Prostate gland (tissue), 2 donors: ENCODE measurements around the gene MOCS1. TPM values are rescaled to one million over a fixed set of nuclear protein-coding genes. Genes with fewer than 3 reads are reported as not detected.

ENCODE experiments used
- DNase-seq: peaks from one replicate; pipeline ENCODE4 v3.0.0-alpha.2; 2019; ENCODE audit warnings: low spot score
- H3K27ac ChIP-seq, 2 donors: fragments of 200-600 bp; sonication (generic); 2 replicates each; pipeline ENCODE4 v1.5.1; 2017 to 2019
- H3K27me3 ChIP-seq: fragments of 200-600 bp; sonication (generic); replicated peaks from 2 replicates; pipeline ENCODE4 v1.5.1; 2019; ENCODE audit not compliant: insufficient read depth
- H3K36me3 ChIP-seq, 2 donors: fragments of 200-600 bp; sonication (generic); 1 replicate in 1 of 2; 2 replicates in 1 of 2; pipeline versions ENCODE4 v1.5.1 to v1.8.1; 2017 to 2019
- H3K4me1 ChIP-seq: fragments of 200-600 bp; sonication (generic); replicated peaks from 2 replicates; pipeline ENCODE4 v1.5.1; 2019
- H3K4me3 ChIP-seq, 2 donors: fragments of 200-600 bp; sonication (generic); 2 replicates each; pipeline ENCODE4 v1.5.1; 2017 to 2019
- H3K9me3 ChIP-seq: fragments of 200-600 bp; sonication (generic); 2 replicates; pipeline ENCODE4 v1.5.1; 2017
- CTCF ChIP-seq, 4 experiments: fragments of 200-600 bp in 2 of 4; fragments of 450-650 bp in 2 of 4; sonication (generic) in 2 of 4; IDR thresholded peaks; 1 replicate in 3 of 4; 2 replicates in 1 of 4; pipeline ENCODE4 v1.5.1; 2016 to 2019; ENCODE audit warnings: antibody characterized with exemption in 4 of 4, mild to moderate bottlenecking in 2 of 4, moderate library complexity in 2 of 4
- POLR2A ChIP-seq: fragments of 450-650 bp; IDR thresholded peaks from one replicate; pipeline ENCODE4 v1.6.1; 2016; ENCODE audit warnings: antibody characterized with exemption, mild to moderate bottlenecking
- POLR2AphosphoS5 ChIP-seq: sonication (generic); formaldehyde crosslinking; IDR thresholded peaks from one replicate; pipeline ENCODE4 v1.6.1; 2017; ENCODE audit warnings: antibody characterized with exemption
- WGBS: methylation state at CpG from one replicate; pipeline ENCODE4 v1.1.5; 2018; 5-methylcytosine and 5-hydroxymethylcytosine counted together
- intact Hi-C: fragments of 100-400 bp; cut with DNase I; formaldehyde crosslinking; loops from one replicate; pipeline ENCODE4 v1.14.2; 2022
- total RNA-seq, 2 donors: library from RNA; depleted of rRNA; stranded (reverse); fragments of >200 nt; gene quantifications; one replicate each; pipeline ENCODE4 v1.1.0, GENCODE V29; 2016

MOCS1 gene
- total RNA-seq, 2 donors from 2014 or later: 7.2 to 19.8 TPM

GRCh38 chr6:39958947-39959346 is 24.7 kb upstream of the MOCS1 start:
- intact Hi-C loops: no loop called here
- Histone ChIP-seq H3K36me3 (no peaks in the 10 kb centered on the region), H3K27me3 (no peaks in the 10 kb centered on the region), H3K9me3 (no peaks in the 10 kb centered on the region), H3K4me3 (no peak overlapping the region), H3K4me1 (no peaks in the 10 kb centered on the region), H3K27ac (no peak overlapping the region)
- no peak for TF ChIP-seq POLR2A
- TF ChIP-seq POLR2AphosphoS5: no peak
- no peak for TF ChIP-seq CTCF (IDR thresholded peaks at IDR 0.05)
- 72% methylated on average over 2 of the region's 2 CpGs for WGBS
- no peak for DNase-seq

GRCh38 chr6:39956936-39957335 is 22.7 kb upstream of the MOCS1 start:
- Histone ChIP-seq H3K27ac (no peak overlapping the region), H3K4me1 (no peaks in the 10 kb centered on the region), H3K27me3 (no peaks in the 10 kb centered on the region), H3K9me3 (no peaks in the 10 kb centered on the region), H3K36me3 (no peaks in the 10 kb centered on the region), H3K4me3 (no peak overlapping the region)
- TF ChIP-seq POLR2A (no peak), CTCF (IDR thresholded peaks at IDR 0.05) (no peak), POLR2AphosphoS5 (no peak)
- WGBS: 93% methylated on average over 4 of the region's 4 CpGs
- DNase-seq: no peak
- intact Hi-C loops: no loop called here

- H3K4me1 ChIP-seq: no peaks in the 10 kb centered on the region
- intact Hi-C loops: no loop called here
- 70% methylated on average over 2 of the region's 2 CpGs for whole genome bisulfite sequencing
- H3K4me3 ChIP-seq: no peak overlapping the region
- H3K36me3 ChIP-seq: no peaks in the 10 kb centered on the region
- no peaks in the 10 kb centered on the region for H3K9me3 ChIP-seq
- H3K27ac ChIP-seq: no peak overlapping the region
- H3K27me3 ChIP-seq: no peaks in the 10 kb centered on the region
- TF ChIP-seq POLR2A (no peak), CTCF (IDR thresholded peaks at IDR 0.05) (no peak), POLR2AphosphoS5 (no peak)
- DNase-seq: no peak
Observed at GRCh38 chr6:39953076-39953618, 18.9 kb upstream of the MOCS1 start.

GRCh38 chr6:39952167-39952566 is 17.9 kb upstream of the MOCS1 start:
- no peak overlapping the region for H3K27ac ChIP-seq
- no peaks in the 10 kb centered on the region for H3K36me3 ChIP-seq
- no peaks in the 10 kb centered on the region for H3K9me3 ChIP-seq
- H3K27me3 ChIP-seq: no peaks in the 10 kb centered on the region
- H3K4me3 ChIP-seq: no peak overlapping the region
- H3K4me1 ChIP-seq: no peaks in the 10 kb centered on the region
- WGBS: 76% methylated on average over 4 of the region's 4 CpGs
- intact Hi-C loops: no loop called here
- TF ChIP-seq POLR2A (no peak), CTCF (IDR thresholded peaks at IDR 0.05) (no peak), POLR2AphosphoS5 (no peak)
- DNase-seq: no peak

- no peaks in the 10 kb centered on the region for H3K9me3 ChIP-seq
- no peaks in the 10 kb centered on the region for H3K36me3 ChIP-seq
- no peak for DNase-seq
- H3K27me3 ChIP-seq: no peaks in the 10 kb centered on the region
- no peaks in the 10 kb centered on the region for H3K4me1 ChIP-seq
- no peak overlapping the region for H3K27ac ChIP-seq
- WGBS: 76% methylated on average over 1 of the region's 1 CpG
- TF ChIP-seq CTCF (IDR thresholded peaks at IDR 0.05): no peak
- TF ChIP-seq POLR2AphosphoS5: no peak
- no peak for TF ChIP-seq POLR2A
- no peak overlapping the region for H3K4me3 ChIP-seq
- intact Hi-C loops: no loop called here
Observed at GRCh38 chr6:39951716-39952115, 17.5 kb upstream of the MOCS1 start.
